Right lung (tissue), 5 donors: ENCODE results near the gene DAB2IP. TPM values are rescaled to one million over a fixed set of nuclear protein-coding genes. Genes with fewer than 3 reads are reported as not detected.

Experiments used
- DNase-seq, 2 donors: peaks; one replicate each; pipeline ENCODE4 v3.0.0-alpha.2; 2013
- polyA plus RNA-seq, 5 donors: library from polyadenylated mRNA; unstranded; fragments of 120-200 nt; gene quantifications; one replicate each; pipeline versions ENCODE4 v1.2.1 to v1.2.3, GENCODE V29; 2013; ENCODE audit warnings: inconsistent platforms in 1 of 5, low replicate concordance in 1 of 5; ENCODE audit not compliant: insufficient read length in 5 of 5, insufficient read depth in 1 of 5

DAB2IP gene
- polyA plus RNA-seq, 5 donors, result 22.9 to 34.5 (median 28.3) TPM

DNA sequence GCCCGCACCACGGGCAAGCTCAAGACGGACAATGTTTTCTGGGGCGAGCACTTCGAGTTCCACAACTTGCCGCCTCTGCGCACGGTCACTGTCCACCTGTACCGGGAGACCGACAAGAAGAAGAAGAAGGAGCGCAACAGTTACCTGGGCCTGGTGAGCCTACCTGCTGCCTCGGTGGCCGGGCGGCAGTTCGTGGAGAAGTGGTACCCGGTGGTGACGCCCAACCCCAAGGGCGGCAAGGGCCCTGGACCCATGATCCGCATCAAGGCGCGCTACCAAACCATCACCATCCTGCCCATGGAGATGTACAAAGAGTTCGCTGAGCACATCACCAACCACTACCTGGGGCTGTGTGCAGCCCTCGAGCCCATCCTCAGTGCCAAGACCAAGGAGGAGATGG lies 108.6 kb downstream of the DAB2IP start:
- no peak for DNase-seq

- DNase-seq, result no peak
Observed at GRCh38 chr9:121760571-121760970, 109.1 kb downstream of the DAB2IP start.

DNA sequence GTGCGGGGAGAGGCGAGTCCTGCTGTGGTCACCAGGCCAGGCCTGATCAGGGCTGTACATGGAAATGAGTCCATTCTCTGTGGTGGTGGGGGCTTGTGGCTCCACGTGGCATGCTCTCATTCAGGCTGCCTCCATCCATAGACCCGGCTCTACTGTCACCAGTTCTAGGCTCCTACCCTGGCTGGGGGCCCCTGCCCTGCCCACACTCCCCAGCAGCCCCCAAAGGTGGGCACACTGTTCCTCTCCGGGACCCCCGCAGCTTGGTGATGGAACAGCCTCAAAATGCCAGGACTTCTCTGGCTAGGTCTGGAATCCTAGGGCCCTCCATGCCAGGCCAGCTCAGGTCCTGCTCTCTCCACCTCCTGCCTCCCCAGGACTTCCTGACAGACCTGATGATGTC lies 111.7 kb downstream of the DAB2IP start:
- no peak for DNase-seq

- no peak for DNase-seq
Observed at GRCh38 chr9:121763561-121764370, 112.3 kb downstream of the DAB2IP start.

DNA sequence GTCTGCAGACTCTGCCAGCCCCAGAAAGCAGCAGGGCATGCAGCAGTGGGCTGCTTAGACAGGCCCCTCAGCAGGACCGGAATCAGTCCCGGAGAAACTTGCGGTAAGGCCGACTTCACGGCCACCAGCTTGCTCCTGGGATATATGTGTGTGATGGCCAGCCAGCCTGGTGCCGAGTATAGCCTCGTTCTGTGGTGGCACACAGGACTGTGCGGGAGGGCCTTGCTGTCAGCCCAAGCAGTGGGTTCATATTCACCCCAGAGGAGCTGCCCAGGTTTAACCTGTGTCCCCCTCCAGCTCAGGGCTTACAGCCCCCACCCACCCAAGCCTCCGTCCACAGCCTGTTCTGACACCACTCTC lies 112.9 kb downstream of the DAB2IP start:
- no peak for DNase-seq

DNA sequence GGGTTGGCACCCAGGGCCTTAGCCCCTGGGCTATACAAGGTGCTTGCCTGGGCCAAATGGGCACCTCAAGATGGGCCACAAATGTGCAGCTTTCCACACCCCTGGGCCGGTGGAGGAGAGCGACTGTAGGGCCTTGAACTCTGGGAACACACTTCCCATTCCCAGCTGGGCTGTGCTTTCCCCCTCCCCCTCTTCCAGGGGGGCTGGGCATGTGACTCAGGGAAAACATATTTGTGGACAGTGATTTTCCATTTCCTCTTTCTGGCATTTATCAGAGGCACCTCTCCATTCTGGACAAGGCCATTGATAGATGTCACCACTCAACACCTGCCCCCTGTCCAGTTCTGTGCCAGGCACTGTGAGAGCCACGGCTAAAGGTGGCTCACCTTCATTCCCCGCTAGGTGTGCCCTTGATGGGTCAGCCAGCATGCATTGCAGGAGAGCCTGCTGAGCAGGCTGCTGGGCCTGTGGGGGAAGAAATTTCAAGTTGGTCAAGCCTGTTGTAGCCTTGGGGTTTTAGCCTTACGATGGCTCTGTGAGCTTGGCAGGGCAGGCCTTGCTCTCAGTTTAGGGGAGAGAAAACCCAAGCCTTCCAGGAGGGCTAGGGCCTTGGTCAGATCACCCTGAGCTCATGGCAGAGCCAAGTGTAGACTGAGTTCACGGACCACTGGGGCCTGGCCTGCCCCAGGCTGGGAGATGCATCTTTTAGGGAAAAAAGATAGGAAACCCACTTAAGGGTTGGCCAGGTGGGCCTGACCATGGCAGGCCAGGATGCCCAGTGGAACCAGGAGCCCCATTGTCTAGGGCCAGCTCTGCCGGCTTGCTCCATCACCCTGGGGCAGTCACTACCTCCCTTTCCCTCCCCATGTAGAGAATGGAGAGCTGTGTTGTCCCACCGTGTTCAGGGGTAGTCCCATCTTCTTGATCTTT lies 113.9 kb downstream of the DAB2IP start:
- no peak for DNase-seq

- DNase-seq, result no peak
Observed at GRCh38 chr9:121766081-121766683, 114.7 kb downstream of the DAB2IP start.

GRCh38 chr9:121767171-121767769 lies 115.8 kb downstream of the DAB2IP start:
- no peak for DNase-seq

DNA sequence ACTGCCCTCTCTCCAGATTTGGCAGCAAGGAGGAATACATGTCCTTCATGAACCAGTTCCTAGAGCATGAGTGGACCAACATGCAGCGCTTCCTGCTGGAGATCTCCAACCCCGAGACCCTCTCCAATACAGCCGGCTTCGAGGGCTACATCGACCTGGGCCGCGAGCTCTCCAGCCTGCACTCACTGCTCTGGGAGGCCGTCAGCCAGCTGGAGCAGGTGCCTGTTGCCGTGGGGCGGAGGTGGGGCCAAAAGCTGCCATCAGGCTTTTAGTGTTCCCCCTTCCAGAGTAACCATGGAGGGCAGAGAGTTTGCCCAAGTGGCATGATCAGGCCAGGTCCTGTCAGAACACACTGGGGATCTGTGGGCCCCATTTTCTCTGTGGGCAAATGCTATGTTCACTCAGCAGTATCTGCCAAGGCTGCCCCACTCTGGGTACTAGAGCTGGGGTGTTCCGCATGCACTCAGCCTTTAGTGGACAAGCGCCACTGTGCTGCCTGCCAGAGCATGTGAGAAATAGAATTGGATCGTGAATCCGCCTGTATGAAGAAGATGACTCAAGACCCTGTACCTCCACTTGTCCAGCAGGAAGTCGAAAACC lies 117.1 kb downstream of the DAB2IP start:
- no peak for DNase-seq

GRCh38 chr9:121769939-121770338 lies 118.5 kb downstream of the DAB2IP start:
- no peak for DNase-seq

- no peak for DNase-seq
Observed at GRCh38 chr9:121770415-121771273, 119.2 kb downstream of the DAB2IP start.

DNA sequence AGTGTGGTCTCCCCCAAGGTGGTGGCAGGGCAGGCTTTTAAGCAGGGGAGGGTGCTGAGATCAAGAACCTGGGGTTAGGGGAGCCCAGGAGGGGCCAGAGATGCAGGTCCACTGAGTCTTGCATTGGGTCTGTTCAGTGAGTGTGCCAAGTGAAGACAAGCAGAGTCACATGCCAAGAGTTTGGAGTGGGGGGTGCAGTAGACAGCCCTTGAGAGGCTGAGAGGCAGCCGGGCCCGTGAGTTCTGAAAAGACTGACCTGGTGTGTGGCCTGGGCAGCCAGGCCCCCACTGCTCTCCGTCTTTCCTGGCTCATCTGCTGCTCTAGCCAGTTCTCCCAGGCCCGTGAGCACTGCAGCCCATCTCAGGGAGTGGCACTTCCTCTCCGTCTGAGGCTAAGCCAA lies 120.0 kb downstream of the DAB2IP start:
- DNase-seq, result no peak

GRCh38 chr9:121771851-121772599 lies 120.6 kb downstream of the DAB2IP start:
- no peak for DNase-seq

DNA sequence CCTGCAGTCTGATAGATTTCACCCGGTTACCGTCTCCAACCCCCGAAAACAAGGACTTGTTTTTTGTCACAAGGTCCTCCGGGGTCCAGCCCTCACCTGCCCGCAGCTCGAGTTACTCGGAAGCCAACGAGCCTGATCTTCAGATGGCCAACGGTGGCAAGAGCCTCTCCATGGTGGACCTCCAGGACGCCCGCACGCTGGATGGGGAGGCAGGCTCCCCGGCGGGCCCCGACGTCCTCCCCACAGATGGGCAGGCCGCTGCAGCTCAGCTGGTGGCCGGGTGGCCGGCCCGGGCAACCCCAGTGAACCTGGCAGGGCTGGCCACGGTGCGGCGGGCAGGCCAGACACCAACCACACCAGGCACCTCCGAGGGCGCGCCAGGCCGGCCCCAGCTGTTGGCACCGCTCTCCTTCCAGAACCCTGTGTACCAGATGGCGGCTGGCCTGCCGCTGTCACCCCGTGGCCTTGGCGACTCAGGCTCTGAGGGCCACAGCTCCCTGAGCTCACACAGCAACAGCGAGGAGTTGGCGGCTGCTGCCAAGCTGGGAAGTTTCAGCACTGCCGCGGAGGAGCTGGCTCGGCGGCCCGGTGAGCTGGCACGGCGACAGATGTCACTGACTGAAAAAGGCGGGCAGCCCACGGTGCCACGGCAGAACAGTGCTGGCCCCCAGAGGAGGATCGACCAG lies 121.3 kb downstream of the DAB2IP start:
- DNase-seq, result no peak

GRCh38 chr9:121773286-121773953 lies 122.0 kb downstream of the DAB2IP start:
- DNase-seq, result no peak

- DNase-seq, result no peak
Observed at GRCh38 chr9:121773954-121774714, 122.7 kb downstream of the DAB2IP start.

DNA sequence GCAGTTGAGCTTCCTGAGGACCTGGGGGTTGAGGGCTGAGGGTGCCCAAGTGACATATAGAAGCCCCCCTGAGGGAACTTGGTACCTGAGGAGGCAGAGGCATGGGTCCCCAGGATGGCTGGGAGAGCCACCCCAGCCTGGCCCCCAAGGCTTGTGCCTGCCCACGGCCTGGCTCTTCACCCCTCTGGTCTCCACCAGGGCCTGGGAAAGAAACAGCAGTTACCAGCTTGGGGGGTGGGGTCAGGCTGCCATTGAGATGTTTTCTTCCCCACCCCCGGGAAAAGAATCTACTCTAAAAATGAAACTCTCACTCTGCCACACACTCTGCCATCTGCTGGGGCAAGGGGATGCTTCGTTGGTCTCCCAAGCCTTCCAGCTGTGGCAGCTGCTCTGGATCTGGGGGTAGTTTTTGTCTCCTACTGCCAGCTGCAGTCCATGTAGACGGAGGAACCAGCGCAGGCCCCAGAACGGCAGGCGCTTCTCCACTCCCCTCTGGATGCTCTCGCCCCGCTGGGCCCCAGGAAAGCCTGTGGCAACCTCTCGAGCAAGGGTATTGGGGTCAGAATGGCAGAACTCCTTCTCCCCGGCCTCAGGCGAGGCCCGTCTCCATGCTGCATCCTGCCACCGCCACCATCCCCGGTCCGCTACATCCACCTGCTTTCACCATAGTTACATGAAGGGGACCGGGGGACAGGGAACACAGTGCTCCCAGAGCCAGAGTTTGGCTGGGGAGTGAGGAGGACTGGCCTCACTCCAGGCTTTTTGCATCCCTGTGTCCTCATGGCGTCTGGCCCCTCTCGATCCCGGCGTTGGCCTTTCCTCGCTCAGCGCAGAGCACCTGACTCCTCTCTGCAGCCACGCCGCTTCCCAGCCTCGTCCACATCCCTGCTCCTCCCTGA lies 123.5 kb downstream of the DAB2IP start:
- DNase-seq, result no peak
